Fibroblast of lung (primary cell): ENCODE results near the gene E2F1. TPM values are rescaled to one million over a fixed set of nuclear protein-coding genes. Genes with fewer than 3 reads are reported as not detected.

ENCODE experiments used
- DNase-seq, 2 donors: peaks; one replicate each; pipeline versions ENCODE4 v3.0.0 to v3.0.0-alpha.2; 2010; ENCODE audit warnings: low read depth in 2 of 2
- H2AFZ ChIP-seq: 2 replicates; pipeline ENCODE4 v1.5.1; 2012; ENCODE audit warnings: low read length, control low read depth, inconsistent platforms
- H3K27ac ChIP-seq: 2 replicates; pipeline ENCODE4 v1.5.1; 2011; ENCODE audit warnings: low read length, control low read depth; ENCODE audit not compliant: insufficient read depth
- H3K27me3 ChIP-seq: 2 replicates; pipeline ENCODE4 v1.5.1; 2011; ENCODE audit warnings: mild to moderate bottlenecking, low read length; ENCODE audit not compliant: control insufficient read depth, insufficient read depth
- H3K36me3 ChIP-seq: 2 replicates; pipeline ENCODE4 v1.5.1; 2011; ENCODE audit warnings: low read length; ENCODE audit not compliant: control insufficient read depth, insufficient read depth
- H3K4me1 ChIP-seq: 2 replicates; pipeline ENCODE4 v1.5.1; 2011; ENCODE audit warnings: low read length; ENCODE audit not compliant: control insufficient read depth, insufficient read depth; ENCODE audit errors: extremely low read depth
- H3K4me2 ChIP-seq: 2 replicates; pipeline ENCODE4 v1.5.1; 2011; ENCODE audit warnings: low read length, control low read depth; ENCODE audit not compliant: insufficient read depth; ENCODE audit errors: extremely low read depth
- H3K4me3 ChIP-seq, 4 experiments: fragments of 200-600 bp in 1 of 4; sonication (generic) in 1 of 4; replicated peaks in 1 of 4; 2 replicates each; pipeline ENCODE4 v1.5.1; 2011 to 2016; ENCODE audit warnings: low read length in 4 of 4, low read depth in 3 of 4, mild to moderate bottlenecking in 3 of 4, control low read depth in 2 of 4, inconsistent platforms in 1 of 4, mixed read lengths in 1 of 4; ENCODE audit not compliant: insufficient read depth in 1 of 4; ENCODE audit errors: control extremely low read depth in 1 of 4
- H3K79me2 ChIP-seq: 2 replicates; pipeline ENCODE4 v1.5.1; 2012; ENCODE audit warnings: mild to moderate bottlenecking, low read length, inconsistent platforms; ENCODE audit not compliant: control insufficient read depth, insufficient read depth
- H3K9ac ChIP-seq: 2 replicates; pipeline ENCODE4 v1.5.1; 2011; ENCODE audit warnings: mild to moderate bottlenecking, low read length, control low read depth; ENCODE audit not compliant: insufficient read depth
- H3K9me3 ChIP-seq: 2 replicates; pipeline ENCODE4 v1.5.1; 2012; ENCODE audit warnings: low read depth, low read length; ENCODE audit not compliant: control insufficient read depth, insufficient read depth
- H4K20me1 ChIP-seq: 2 replicates; pipeline ENCODE4 v1.5.1; 2011; ENCODE audit warnings: low read length; ENCODE audit not compliant: control insufficient read depth, insufficient read depth; ENCODE audit errors: extremely low read depth
- CTCF ChIP-seq, 2 donors: IDR thresholded peaks in 1 of 2; conservative IDR thresholded peaks in 1 of 2; 1 replicate in 1 of 2; 2 replicates in 1 of 2; pipeline ENCODE4 v1.5.1; 2011 to 2012; ENCODE audit warnings: low read length in 2 of 2, control low read depth in 1 of 2, inconsistent platforms in 1 of 2, low read depth in 1 of 2, mild to moderate bottlenecking in 1 of 2
- EZH2 ChIP-seq: IDR thresholded peaks from 2 replicates; pipeline ENCODE4 v1.5.1; 2012; ENCODE audit warnings: low read length, control low read depth, mild to moderate bottlenecking; ENCODE audit errors: missing control alignments
- polyA plus RNA-seq, 2 donors: library from polyadenylated mRNA; depleted of rRNA in 1 of 2; stranded (reverse) in 1 of 2; unstranded in 1 of 2; fragments of >200 nt; gene quantifications; 2 replicates each; pipeline ENCODE4 v1.2.1, GENCODE V29; 2011 to 2012; ENCODE audit warnings: missing spikeins in 1 of 2
- total RNA-seq: library from RNA; depleted of rRNA; stranded (reverse); fragments of >200 nt; gene quantifications from 2 replicates; pipeline ENCODE4 v1.2.1, GENCODE V29; 2014

E2F1 gene
- total and polyA plus RNA-seq, 2 donors (not counting 1 experiment from before 2014, with no cell fraction given), result 2.1 to 3.5 TPM

- H4K20me1 ChIP-seq, result no peaks in the 10 kb centered on the region
- no peaks in the 10 kb centered on the region for H3K9me3 ChIP-seq
- no peak overlapping the region for H3K4me2 ChIP-seq
- peak in 1 of 2 donors; percentile 39 for DNase-seq
- peaks cover 8% of the 10 kb centered on the region for H3K4me1 ChIP-seq
- TF ChIP-seq CTCF (conservative IDR thresholded peaks at IDR 0.05 in 1 of 2, IDR thresholded peaks at IDR 0.05 in 1 of 2; ENCODE audit: low read depth in 1 of 2, low read length in 2 of 2) (no peak), EZH2 (no peak)
- no peak overlapping the region for H3K4me3 ChIP-seq
- no peak overlapping the region for H3K9ac ChIP-seq
- H3K27me3 ChIP-seq, result no peaks in the 10 kb centered on the region
- H2AFZ ChIP-seq, result peak overlapping the region; percentile 51
- peaks cover 14% of the 10 kb centered on the region for H3K79me2 ChIP-seq
- no peaks in the 10 kb centered on the region for H3K36me3 ChIP-seq
- no peak overlapping the region for H3K27ac ChIP-seq
Observed at GRCh38 chr20:33687370-33687915, 1.3 kb upstream of the E2F1 start.

- peak overlapping the region; percentile 82 for H3K4me2 ChIP-seq
- no peak for DNase-seq
- no peak overlapping the region for H3K27ac ChIP-seq
- peaks cover 14% of the 10 kb centered on the region for H3K79me2 ChIP-seq
- H3K36me3 ChIP-seq, result no peaks in the 10 kb centered on the region
- H3K4me1 ChIP-seq, result peaks cover 8% of the 10 kb centered on the region
- H3K27me3 ChIP-seq, result no peaks in the 10 kb centered on the region
- no peak overlapping the region for H3K9ac ChIP-seq
- no peaks in the 10 kb centered on the region for H3K9me3 ChIP-seq
- no peak for TF ChIP-seq EZH2
- H3K4me3 ChIP-seq, result peak overlapping the region in 2 of 4 experiments; percentile 9 to 54
- no peaks in the 10 kb centered on the region for H4K20me1 ChIP-seq
- H2AFZ ChIP-seq, result peak overlapping the region; percentile 90
Observed at GRCh38 chr20:33686984-33687366, 790 bp upstream of the E2F1 start.

- Histone ChIP-seq H3K79me2 (peaks cover 14% of the 10 kb centered on the region), H3K4me3 (peak overlapping the region; percentile 44 to 67 (median 56)), H3K4me2 (peak overlapping the region; percentile 97), H2AFZ (peak overlapping the region; percentile 65), H4K20me1 (no peaks in the 10 kb centered on the region), H3K27ac (peak overlapping the region; percentile 61), H3K27me3 (no peaks in the 10 kb centered on the region), H3K9ac (peak overlapping the region; percentile 53), H3K36me3 (no peaks in the 10 kb centered on the region), H3K9me3 (no peaks in the 10 kb centered on the region), H3K4me1 (peaks cover 8% of the 10 kb centered on the region)
- no peak for DNase-seq
- TF ChIP-seq CTCF (conservative IDR thresholded peaks at IDR 0.05 in 1 of 2, IDR thresholded peaks at IDR 0.05 in 1 of 2; ENCODE audit: low read depth in 1 of 2, low read length in 2 of 2), result no peak
- TF ChIP-seq EZH2, result no peak
Observed at GRCh38 chr20:33685328-33686099, 671 bp downstream of the E2F1 start.
